GM10248 (cell line): ENCODE data around the gene SNRPB2.

ENCODE experiments used
- CTCF ChIA-PET: fragments of 300-600 bp; sonication (Branson Sonifier 250); formaldehyde crosslinking; extraction: SDS; loops from one replicate; lab custom pipeline; 2021; ENCODE audit warnings: antibody characterized with exemption; lab: Yijun Ruan, JAX
- POLR2A ChIA-PET: fragments of 350-650 bp; sonication (Branson Sonifier 250); formaldehyde crosslinking; extraction: SDS; loops from one replicate; lab custom pipeline; 2020; ENCODE audit warnings: antibody characterized with exemption; lab: Yijun Ruan, JAX
- DNase-seq: peaks from one replicate; pipeline ENCODE4 v3.0.0; 2012; ENCODE audit errors: extremely low spot score
- CTCF ChIP-seq: IDR thresholded peaks from 2 replicates; pipeline ENCODE4 v1.5.1; 2012; ENCODE audit warnings: mild to moderate bottlenecking, low read depth; ENCODE audit errors: extremely low read depth, missing control alignments, control extremely low read depth

Gene SNRPB2

GRCh38 chr20:16729565-16730460, at the start of gene SNRPB2:
Gene SNRPB2, plus strand, starts transcription at chr20:16730026. Its CDS starts 1,677 bp downstream, at chr20:16731703.
- CTCF ChIA-PET = interaction anchor here (1.5 kb wide), 1 partner anchor 10 kb away, joined by 3 read pairs; no protein-coding TSS in a partner anchor
- peak; percentile 91 for DNase-seq
- no peak for TF ChIP-seq CTCF
- POLR2A ChIA-PET = no interaction called here

- no peak for TF ChIP-seq CTCF
- POLR2A ChIA-PET = no interaction called here
- CTCF ChIA-PET = no interaction called here
- no peak for DNase-seq
Measured at GRCh38 chr20:16684416-16684815, 45.4 kb upstream of the SNRPB2 start.

GRCh38 chr20:16689906-16690305, 39.9 kb upstream of the SNRPB2 start:
- DNase-seq = no peak
- ChIA-PET CTCF (interaction anchor here (1.0 to 1.4 kb wide), 2 partner anchors 9 to 16 kb away, joined by 3 read pairs; no protein-coding TSS in a partner anchor), POLR2A (no interaction called here)
- no peak for TF ChIP-seq CTCF

GRCh38 chr20:16691381-16691780, 38.4 kb upstream of the SNRPB2 start:
- ChIA-PET CTCF (interaction anchor here (1.2 kb wide), 1 partner anchor 70 kb away, joined by 5 read pairs; no protein-coding TSS in a partner anchor), POLR2A (no interaction called here)
- no peak for DNase-seq
- TF ChIP-seq CTCF = no peak

- ChIA-PET POLR2A (no interaction called here), CTCF (interaction anchor here (1.2 kb wide), 1 partner anchor 69 kb away, joined by 5 read pairs; no protein-coding TSS in a partner anchor)
- no peak for TF ChIP-seq CTCF
- no peak for DNase-seq
Measured at GRCh38 chr20:16692009-16692408, 37.8 kb upstream of the SNRPB2 start.

- POLR2A ChIA-PET = no interaction called here
Measured at GRCh38 chr20:16692442-16692841, 37.4 kb upstream of the SNRPB2 start.

More at GRCh38 chr20:16692442-16692841, 37.4 kb upstream of the SNRPB2 start:
- TF ChIP-seq CTCF = no peak
- no peak for DNase-seq
- CTCF ChIA-PET = interaction anchor here (1.2 kb wide), 1 partner anchor 69 kb away, joined by 5 read pairs; no protein-coding TSS in a partner anchor
